ENCODE data around the gene SHISA9.

SHISA9 gene

DNA sequence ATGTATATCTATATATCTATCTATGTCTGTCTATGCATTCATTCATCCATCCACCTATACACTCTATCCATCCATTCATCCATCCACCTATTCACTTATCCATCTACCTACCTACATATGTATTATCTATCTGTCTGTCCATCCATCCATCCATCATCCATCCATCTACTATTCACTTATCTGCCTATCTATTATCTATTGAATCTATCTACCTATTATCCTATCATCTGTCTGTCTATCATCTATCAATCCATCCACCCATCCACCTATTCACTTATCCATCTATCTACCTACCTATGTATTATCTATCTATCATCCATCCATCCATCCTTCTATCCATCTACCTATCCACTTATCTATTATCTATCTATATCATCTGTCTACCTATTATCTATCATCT lies 302.3 kb downstream of the SHISA9 start:
- DNase-seq: no peak

DNA sequence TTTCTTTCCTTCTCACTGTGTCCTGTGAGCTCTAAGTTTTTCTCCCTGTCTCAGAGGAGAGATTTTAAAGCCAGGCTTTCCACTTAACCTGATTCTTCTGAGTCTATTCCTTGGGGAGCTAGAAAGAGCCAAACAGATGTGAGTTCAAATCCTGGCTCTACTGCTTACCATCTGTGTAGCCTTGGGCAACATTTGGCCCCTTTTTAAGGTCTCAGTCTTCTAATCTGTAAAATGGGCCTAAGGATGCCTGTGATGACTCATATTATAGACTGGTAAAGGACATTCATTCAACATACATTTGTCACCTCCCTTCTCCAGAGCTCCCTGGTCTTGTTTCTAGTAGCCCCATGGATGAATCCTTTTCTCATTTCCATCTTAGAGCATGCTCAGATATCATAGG lies 304.0 kb downstream of the SHISA9 start:
- no peak for DNase-seq

DNA sequence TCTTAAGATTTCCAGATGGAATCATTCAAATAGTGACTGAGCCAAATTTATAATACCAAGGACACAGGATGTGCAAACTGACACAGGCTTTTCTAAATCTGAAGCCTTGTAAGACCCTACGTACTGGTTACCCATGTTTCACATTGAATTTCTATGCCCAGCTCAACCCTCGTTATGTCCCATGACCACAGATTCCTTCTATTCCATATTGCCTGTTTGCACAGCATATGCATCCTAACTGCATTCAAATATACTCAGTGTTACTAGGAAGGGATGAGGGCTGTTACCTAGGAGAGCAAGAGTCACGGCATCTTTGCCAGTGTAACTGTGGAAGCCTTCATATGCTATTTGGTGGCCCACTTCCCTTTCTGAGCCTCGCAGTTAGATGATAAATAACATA lies 305.2 kb downstream of the SHISA9 start:
- no peak for DNase-seq

DNA sequence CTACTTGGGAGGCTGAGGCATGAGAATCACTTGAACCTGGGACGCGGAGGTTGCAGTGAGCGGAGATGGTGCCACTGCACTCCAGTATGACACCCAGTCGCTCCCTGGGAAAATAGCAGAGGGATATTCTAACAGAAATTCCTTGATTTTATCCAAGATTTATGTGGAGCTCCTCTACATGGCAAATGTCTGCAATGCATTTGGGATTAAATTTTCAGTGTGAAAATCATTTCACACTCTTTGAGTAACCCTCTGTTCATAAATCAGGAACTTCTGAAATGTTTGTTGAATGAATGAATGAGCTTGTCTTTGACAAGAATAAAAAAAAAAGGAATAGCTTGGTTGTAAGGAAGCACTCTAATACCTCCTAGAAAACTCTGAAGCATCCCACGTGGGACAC lies 305.8 kb downstream of the SHISA9 start:
- DNase-seq: no peak

DNA sequence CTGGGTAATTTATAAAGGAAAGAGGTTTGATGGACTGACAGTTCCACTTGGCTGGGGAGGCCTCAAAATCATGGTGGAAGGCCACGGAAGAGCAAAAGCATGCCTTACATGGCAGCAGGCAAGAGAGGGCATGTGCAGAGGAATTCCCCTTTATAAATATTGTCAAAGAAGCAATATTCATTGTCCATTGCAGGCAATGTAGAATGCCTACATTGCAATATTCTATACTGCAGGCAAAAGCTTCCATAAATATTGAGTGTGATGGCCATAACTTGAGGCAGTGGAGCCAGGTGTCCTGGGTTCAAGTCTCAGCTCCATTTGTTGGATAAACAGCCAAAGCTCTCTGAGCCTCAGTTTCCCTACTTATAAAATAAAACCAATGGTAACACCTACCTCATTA lies 322.3 kb downstream of the SHISA9 start:
- no peak for DNase-seq

DNA sequence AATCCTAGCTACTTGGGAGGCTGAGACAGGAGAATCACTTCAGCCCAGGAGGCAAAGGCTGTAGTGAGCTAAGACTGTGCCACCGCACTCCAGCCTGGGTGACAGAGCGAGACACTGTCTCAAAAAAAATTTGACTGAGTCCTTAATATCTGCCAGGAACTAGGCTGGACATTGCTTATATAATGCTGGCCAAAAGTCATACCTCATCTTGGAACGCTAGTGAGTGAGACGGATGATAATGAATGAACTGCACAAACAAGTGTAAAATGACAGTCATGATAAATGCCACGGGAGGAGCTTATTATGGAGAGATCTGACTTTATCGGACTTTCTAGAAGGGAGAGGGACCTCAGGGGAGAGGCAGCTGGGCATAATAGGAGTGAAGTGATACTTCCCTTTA lies 327.6 kb downstream of the SHISA9 start:
- no peak for DNase-seq

DNA sequence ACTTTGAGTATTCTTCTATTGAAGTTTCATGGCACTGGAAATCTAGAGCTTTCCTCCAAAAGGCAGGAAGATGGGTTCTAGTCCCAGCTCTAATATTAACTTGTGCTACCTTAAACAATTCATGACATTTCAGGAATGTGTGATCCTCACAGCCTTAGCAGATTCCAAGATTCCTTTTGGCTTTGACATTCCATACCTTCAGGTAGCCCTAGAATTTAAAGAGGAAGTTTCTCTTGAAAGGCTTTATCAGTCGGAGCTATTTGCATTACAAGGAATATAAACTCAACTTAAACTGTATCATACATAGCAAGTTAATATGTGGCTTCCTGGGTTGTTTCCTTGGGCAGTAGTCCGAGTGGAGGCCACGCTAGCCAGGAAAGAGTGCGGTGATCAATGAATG lies 330.0 kb downstream of the SHISA9 start:
- no peak for DNase-seq

DNA sequence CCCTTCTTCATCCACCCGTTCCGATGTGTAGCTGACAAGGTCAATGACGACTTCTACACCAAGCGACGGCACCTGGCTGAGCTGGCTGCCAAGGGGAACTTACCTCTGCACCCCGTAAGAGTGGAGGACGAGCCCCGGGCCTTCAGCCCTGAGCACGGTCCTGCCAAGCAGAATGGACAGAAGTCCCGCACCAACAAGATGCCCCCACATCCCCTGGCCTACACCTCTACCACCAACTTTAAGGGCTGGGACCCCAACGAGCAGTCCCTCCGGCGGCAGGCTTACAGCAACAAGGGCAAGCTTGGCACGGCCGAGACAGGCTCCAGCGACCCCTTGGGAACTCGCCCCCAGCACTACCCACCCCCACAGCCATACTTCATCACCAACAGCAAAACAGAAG lies 333.6 kb downstream of the SHISA9 start:
- DNase-seq: no peak

DNA sequence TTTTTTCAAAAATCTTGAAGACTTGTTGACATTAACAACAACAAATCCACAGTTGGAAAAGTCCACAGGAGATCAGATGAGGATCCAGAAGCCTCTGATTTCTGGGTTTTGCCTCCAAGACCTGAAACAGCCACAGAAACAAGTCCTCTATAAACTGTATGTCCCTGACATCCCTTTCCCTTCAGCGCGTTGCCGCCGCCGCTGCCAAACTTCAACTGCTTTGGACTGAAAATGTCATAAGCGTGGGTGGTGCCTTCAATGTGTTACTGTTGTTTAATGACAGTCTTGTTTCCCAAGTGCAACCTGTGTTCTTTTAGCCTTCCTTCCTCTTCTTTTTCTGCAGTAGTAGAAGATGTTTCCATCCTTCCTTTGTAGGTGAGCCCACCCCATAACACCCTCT lies 334.9 kb downstream of the SHISA9 start:
- DNase-seq: no peak

DNA sequence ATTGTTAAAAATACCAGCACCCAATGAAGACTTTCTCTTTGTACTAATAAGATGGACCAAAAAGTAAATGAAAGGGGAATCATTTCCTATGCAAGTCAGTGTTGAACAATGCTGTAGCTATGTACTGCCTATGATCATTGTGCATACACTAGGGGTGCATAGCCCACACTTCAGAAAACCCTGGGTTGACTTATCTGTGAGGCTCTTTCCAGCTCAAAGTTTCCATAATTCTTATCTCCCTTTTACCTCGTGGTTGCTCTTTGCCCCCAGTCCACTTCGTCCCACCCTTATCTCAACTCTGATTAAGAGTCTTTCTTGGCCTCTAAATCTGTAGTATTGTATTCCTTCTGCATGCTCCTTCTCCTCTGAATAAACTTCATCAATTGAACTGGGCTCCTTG lies 336.8 kb downstream of the SHISA9 start:
- no peak for DNase-seq

DNA sequence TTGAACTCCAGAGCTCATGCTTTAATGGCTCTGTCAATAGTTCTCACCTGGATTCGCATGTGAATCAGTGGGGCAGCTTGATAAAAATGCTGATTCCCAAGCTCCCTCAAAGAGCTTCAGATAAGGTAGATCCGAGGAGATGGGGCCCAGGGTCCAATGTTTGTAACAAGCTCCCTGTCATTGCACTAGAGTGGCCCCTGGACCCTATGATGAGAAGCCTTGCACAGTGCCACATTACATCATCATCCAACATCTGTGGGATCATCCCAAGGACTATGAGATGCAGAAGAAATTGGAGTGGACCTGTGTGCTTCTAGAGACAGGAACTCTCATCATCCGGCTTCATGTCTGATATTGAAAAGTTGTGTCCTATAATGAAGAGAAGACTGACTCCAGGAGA lies 340.8 kb downstream of the SHISA9 start:
- DNase-seq: no peak

DNA sequence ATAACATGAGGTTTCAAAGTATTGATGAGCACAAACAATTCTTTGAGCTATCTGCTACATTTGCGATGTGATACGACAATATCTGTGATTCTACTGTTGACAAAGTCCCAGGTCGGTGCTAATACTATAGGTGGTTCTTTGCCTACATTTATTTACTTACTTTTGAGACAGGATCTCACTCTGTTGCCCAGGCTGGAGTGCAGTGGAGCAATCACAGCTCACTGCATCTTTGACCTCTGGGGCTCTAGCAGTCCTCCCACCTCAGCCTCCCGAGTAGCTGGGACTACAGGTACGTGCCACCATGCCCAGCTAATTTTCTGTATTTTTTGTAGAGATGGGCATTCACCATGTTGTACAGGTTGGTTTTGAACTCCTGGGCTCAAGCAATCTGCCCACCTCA lies 343.4 kb downstream of the SHISA9 start:
- DNase-seq: no peak

DNA sequence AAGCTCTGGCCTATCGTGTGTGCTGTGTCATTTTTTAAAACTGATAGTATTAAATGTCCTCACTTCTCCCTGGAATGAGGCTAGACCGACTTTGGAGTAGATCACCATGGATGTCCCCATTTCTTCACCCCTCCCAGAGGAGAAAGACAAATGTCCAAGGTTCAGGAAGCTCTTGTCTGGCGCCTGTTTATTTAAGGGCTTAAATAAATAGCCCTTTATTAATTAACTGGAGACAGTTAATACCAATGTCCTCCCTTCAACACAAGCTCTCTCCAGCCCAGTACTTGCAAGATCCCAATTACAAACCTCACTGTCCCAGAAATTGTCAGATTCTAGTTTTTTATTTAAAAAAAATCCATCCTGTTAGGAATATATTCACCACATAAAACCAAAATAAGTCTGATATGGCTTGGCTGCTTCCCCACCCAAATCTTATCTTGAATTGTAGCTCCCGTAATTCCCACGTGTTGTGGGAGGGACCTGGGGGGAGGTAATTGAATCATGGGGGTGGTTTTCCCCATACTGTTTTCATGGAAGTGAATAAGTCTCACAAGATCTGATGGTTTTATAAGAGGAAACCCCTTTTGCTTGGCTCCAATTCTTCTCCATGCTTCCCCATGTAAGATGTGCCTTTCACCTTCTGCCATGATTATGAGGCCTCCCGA lies 344.4 kb downstream of the SHISA9 start:
- no peak for DNase-seq

DNA sequence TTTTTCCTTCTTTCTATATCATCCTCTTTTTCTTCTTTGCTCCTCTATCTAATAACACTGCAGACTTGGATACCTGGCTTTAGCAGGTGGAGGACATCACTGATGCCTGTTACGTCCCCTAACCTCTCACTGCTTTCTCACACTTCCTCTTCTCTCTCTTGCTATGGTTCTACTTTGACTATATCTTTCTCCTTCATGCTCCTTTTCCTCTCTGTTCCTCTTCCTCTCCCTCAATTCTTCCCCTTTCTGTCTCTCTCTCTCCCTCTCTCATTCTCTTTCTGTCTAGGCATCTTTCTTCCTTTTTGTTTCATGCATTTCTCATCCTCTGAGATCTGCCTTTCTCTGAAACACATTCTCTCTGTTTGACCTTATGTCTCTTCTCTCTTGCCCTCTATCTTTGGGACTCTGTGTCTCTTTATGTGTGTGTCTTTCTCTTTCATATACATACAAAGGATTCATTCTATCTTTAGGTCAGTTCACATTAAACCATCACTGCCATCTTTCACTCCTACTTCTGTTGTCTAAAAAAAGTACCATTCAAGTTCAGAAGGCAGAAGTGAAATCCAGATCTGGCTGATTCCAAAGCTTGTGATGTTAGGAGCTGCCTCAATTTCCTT lies 353.7 kb downstream of the SHISA9 start:
- DNase-seq: no peak

DNA sequence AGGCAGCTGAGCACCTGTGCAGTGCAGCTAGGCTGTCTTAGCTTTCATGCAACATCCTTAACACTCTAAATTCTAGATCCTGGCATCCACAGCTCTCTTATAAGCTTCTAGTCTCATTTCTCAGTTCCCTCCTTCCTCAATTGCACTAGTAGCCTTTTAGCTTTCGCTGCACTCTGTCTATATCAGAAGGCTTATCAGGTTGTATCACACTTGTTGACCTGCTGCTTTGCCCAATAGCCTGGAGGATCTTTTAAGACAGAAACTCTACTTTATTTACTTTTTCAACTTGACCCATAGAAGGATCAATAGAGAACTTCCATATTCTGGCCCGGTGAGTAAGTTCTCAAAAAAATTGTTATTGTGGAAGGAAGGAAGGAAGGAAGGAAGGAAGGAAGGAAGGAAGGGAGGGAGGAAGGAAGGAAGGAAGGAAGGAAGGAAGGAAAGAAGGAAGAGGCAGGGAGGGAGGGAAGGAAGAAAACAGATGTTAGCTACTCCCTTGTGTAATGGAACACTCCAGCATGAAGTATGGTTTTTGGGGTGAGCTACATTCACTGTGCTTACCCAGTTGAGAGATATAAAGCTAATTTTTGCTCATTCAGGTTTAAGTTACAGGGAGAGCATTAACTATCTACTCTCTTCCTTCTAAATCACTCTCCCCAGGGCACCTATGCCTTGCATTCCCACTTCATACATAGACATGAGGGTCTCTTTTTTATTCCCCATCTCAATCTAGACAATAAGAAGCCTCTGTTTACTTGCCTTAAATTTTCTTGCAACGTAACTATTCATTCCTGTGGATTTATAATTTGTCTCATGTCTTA lies 361.1 kb downstream of the SHISA9 start:
- no peak for DNase-seq

DNA sequence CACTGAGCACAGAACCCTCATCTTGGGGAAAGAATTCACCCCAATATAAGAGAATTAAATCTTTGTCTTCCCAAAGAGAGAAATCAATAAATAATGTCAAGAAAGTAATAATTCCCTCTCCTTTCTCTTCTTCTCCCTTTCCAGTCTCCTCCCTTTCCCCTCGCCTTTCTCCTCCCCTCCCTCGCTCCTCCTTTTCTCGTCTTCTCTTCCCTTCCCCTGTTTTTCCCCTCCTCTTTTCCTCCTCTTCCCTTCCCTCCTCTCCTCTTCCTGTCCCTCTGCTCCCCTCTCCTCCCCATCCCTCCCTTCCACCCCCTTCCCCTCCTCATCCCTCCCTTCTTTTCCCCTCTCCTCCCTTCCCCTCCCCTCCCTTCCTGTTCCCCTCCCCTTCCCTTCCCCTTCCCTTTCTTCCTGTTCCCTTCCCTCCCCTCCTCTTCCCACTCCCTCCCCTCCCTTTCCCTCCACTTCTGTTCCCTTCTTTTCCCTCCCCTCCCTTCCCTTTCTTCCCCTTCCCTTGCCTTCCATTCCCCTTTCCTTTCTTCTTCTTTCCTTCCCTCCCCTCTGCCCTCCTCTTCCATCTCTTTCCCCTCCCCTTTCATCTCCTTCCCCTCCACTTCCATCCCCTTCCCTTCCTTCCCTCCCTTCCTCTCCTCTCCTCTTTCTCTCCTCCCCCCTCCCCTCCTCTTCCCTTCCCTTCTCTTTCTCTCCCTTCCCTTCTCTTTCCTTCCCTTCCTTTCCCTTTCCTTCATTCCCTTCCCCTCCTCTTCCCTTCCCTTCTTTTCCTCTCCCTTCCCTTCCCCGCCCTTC lies 363.6 kb downstream of the SHISA9 start:
- no peak for DNase-seq

DNA sequence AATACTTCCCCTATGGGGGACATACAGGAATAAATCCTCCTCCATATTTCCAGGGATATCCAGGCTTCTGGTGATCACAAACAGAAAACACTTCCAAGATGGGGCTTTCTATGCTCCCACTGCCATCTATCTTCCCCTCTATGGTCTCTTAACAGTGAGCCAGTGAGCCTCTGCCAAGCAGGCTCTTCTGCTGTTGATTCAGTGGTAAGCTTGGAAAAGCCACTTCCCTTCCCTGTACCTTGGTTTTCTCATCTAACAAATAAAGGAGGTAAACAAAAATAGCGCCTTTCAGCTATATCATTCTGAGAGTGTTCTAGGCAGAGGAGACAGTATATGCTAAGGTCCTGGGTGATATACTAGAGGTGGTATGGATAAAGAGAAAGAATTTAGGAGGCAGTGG lies 368.0 kb downstream of the SHISA9 start:
- no peak for DNase-seq

DNA sequence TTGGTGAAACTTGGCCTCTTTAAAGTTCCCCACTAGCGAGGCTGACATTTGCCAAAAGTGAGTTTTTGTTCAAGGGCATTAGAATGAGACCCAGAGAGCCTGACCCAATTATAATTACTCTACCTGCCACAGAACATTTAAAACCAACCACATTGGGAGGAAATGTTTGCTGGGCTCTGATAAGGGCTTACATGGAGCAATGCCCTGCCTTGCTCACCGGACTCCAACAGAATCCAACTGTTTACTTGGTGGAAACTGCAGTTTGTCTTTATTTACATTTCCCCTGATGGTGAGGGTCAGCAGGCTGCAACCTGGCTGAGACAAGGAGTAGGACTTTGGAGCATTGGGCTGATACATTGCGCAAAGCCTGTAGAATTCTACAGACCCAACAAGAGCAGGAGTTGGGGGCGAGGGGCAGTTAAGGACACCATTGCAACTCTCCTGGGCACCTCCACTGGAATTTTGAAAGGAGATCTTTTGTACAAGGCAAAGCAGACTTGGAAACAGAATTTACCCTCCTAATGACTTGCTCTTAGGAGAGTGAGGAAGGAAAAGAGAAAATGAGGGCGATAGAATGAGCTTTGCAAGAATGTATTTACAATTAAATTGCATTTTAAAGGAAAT lies 368.6 kb downstream of the SHISA9 start:
- no peak for DNase-seq

DNA sequence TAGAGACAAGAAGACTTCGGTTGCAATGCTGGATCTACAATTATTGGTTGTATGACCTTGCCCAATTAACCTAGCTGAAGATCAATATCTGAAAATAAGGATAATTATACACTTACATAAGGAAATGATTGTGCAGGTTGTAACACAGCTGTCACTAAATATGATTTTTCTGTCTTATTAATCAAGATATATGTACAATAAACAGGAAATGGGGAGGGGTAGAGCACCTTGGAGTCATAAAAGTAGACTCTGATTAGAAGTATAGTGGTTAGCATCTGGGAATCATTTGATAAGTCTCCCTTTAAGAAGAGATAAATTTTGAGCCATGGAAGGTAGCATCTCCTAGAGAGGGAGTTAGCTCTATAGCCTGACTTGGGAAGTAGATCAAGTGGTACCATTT lies 369.2 kb downstream of the SHISA9 start:
- no peak for DNase-seq

DNA sequence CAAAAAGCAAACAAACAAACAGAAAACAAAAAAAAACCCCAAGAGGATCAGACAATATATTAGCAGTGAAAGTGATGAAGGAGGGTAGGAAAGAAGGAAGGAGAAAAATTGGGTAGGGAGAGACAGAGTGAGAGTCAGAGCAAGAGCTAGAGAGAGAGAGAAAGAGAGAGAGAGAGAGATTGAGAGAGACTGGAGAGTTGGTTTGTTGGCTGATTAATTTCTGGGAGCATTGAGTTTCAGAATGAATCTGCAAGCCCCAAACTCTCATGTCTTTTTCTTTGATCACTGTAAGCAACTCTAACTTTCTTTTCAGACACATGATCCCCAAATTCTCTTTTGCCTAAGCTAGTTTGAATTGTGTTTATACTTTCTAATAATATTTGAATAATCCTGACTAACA lies 388.1 kb downstream of the SHISA9 start:
- no peak for DNase-seq
